Measurements from ENCODE around the gene NFATC4. TPM values are rescaled to one million over a fixed set of nuclear protein-coding genes. Genes with fewer than 3 reads are reported as not detected.

NFATC4 gene
- total RNA-seq, 1 experiment from 2014 or later, result 7.6 TPM

GRCh38 chr14:24377657-24378056 is 9.7 kb downstream of the NFATC4 start:
- RAD21 ChIA-PET (ENCODE audit: low non-redundant PET in 1 of 2, low total read pairs in 2 of 2, uncharacterized antibody in 2 of 2, unreplicated experiment in 2 of 2), result no interaction called here
- POLR2A ChIA-PET, result no interaction called here
- Histone ChIP-seq H3K36me3 (ENCODE audit: control insufficient read depth in 1 of 2, insufficient read depth in 2 of 2, low read length in 2 of 2) (no peaks in the 10 kb centered on the region), H3K27ac (ENCODE audit: low read depth, low read length) (no peak overlapping the region), H3K4me3 (replicated peaks in 1 of 2; ENCODE audit: low read depth in 1 of 2, low read length in 2 of 2) (no peak overlapping the region), H2AFZ (ENCODE audit: low read depth, low read length, poor library complexity, severe bottlenecking) (no peak overlapping the region), H3K4me1 (ENCODE audit: control insufficient read depth in 1 of 2, insufficient read depth in 2 of 2, low read length in 2 of 2) (peaks cover 0 to 6% of the 10 kb centered on the region in 2 experiments; a peak in 1 of 4 replicates), H3K27me3 (ENCODE audit: insufficient read depth, low read length) (no peaks in the 10 kb centered on the region), H3K4me2 (ENCODE audit: low read length) (no peak overlapping the region), H3K9ac (ENCODE audit: low read length) (no peak overlapping the region), H4K20me1 (ENCODE audit: insufficient read depth) (no peaks in the 10 kb centered on the region), H3K9me2 (ENCODE audit: insufficient read depth) (no peaks in the 10 kb centered on the region), H3K9me3 (ENCODE audit: control insufficient read depth in 1 of 2, insufficient read depth in 1 of 2, low read depth in 1 of 2, low read length in 2 of 2) (no peaks in the 10 kb centered on the region), H3K79me2 (ENCODE audit: insufficient read depth, low read length) (no peaks in the 10 kb centered on the region)
- peak; percentile 32; the same call in 1 of the 2 replicates for ATAC-seq
- no peak for TF ChIP-seq REST (IDR thresholded peaks at IDR 0.05; ENCODE audit: low read depth)
- no peak for TF ChIP-seq ELF1 (IDR thresholded peaks at IDR 0.05; ENCODE audit: borderline replicate concordance, low read depth)
- TF ChIP-seq TCF7L2 (IDR thresholded peaks at IDR 0.05; ENCODE audit: borderline replicate concordance, extremely low read depth, insufficient read depth, insufficient read length), result no peak
- no peak for TF ChIP-seq ZFX (IDR thresholded peaks at IDR 0.05)
- no peak for TF ChIP-seq CBX3 (IDR thresholded peaks at IDR 0.05; ENCODE audit: low read depth)
- no peak for TF ChIP-seq EZH2 (IDR thresholded peaks at IDR 0.05)
- TF ChIP-seq, protein P1, sequence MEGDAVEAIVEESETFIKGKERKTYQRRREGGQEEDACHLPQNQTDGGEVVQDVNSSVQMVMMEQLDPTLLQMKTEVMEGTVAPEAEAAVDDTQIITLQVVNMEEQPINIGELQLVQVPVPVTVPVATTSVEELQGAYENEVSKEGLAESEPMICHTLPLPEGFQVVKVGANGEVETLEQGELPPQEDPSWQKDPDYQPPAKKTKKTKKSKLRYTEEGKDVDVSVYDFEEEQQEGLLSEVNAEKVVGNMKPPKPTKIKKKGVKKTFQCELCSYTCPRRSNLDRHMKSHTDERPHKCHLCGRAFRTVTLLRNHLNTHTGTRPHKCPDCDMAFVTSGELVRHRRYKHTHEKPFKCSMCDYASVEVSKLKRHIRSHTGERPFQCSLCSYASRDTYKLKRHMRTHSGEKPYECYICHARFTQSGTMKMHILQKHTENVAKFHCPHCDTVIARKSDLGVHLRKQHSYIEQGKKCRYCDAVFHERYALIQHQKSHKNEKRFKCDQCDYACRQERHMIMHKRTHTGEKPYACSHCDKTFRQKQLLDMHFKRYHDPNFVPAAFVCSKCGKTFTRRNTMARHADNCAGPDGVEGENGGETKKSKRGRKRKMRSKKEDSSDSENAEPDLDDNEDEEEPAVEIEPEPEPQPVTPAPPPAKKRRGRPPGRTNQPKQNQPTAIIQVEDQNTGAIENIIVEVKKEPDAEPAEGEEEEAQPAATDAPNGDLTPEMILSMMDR (IDR thresholded peaks at IDR 0.05 in 2 of 3, conservative IDR thresholded peaks at IDR 0.05 in 1 of 3; ENCODE audit: borderline replicate concordance in 1 of 3, insufficient read depth in 1 of 3, low read depth in 2 of 3, low read length in 2 of 3), result no peak
- TF ChIP-seq, protein P2, sequence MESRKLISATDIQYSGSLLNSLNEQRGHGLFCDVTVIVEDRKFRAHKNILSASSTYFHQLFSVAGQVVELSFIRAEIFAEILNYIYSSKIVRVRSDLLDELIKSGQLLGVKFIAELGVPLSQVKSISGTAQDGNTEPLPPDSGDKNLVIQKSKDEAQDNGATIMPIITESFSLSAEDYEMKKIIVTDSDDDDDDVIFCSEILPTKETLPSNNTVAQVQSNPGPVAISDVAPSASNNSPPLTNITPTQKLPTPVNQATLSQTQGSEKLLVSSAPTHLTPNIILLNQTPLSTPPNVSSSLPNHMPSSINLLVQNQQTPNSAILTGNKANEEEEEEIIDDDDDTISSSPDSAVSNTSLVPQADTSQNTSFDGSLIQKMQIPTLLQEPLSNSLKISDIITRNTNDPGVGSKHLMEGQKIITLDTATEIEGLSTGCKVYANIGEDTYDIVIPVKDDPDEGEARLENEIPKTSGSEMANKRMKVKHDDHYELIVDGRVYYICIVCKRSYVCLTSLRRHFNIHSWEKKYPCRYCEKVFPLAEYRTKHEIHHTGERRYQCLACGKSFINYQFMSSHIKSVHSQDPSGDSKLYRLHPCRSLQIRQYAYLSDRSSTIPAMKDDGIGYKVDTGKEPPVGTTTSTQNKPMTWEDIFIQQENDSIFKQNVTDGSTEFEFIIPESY (IDR thresholded peaks at IDR 0.05; ENCODE audit: extremely low read depth, insufficient replicate concordance, low read length), result no peak
- no peak for TF ChIP-seq SP1 (IDR thresholded peaks at IDR 0.05; ENCODE audit: low read depth)
- TF ChIP-seq POLR2A (IDR thresholded peaks at IDR 0.05; ENCODE audit: borderline replicate concordance, extremely low read depth, insufficient read depth, insufficient read length), result no peak
- no peak for TF ChIP-seq ATF3 (IDR thresholded peaks at IDR 0.05)
- no peak for TF ChIP-seq ZNF274 (IDR thresholded peaks at IDR 0.05; ENCODE audit: low read depth, low read length)
- TF ChIP-seq FOSL1 (IDR thresholded peaks at IDR 0.05; ENCODE audit: low read depth), result no peak
- TF ChIP-seq JUND (IDR thresholded peaks at IDR 0.05), result no peak
- no peak for TF ChIP-seq POLR2AphosphoS5 (IDR thresholded peaks at IDR 0.05; ENCODE audit: low read depth, low read length)
- TF ChIP-seq, protein P3, sequence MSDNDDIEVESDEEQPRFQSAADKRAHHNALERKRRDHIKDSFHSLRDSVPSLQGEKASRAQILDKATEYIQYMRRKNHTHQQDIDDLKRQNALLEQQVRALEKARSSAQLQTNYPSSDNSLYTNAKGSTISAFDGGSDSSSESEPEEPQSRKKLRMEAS (IDR thresholded peaks at IDR 0.05), result no peak
- TF ChIP-seq RAD21 (IDR thresholded peaks at IDR 0.05; ENCODE audit: low read depth), result no peak
- no peak for TF ChIP-seq EGR1 (IDR thresholded peaks at IDR 0.05; ENCODE audit: low read depth)
- TF ChIP-seq SIN3A (IDR thresholded peaks at IDR 0.05; ENCODE audit: low read depth), result no peak
- BruUV-seq (replicated peaks), result no TSS peak
- DNase-seq (ENCODE audit: low read depth, low spot score), result no peak
- CTCF ChIA-PET, result no interaction called here
- intact Hi-C loops (cut with micrococcal nuclease), result no loop called here
